ENCODE data around the gene FUT6. TPM values are rescaled to one million over a fixed set of nuclear protein-coding genes. Genes with fewer than 3 reads are reported as not detected.
"Not testable (repeated sequence)": the region's sequence is repeated elsewhere in the genome, so short reads cannot be mapped to it uniquely, and the experiment has no call there.

Gene FUT6
- total RNA-seq, 1 donor from 2014 or later = not detected

DNA sequence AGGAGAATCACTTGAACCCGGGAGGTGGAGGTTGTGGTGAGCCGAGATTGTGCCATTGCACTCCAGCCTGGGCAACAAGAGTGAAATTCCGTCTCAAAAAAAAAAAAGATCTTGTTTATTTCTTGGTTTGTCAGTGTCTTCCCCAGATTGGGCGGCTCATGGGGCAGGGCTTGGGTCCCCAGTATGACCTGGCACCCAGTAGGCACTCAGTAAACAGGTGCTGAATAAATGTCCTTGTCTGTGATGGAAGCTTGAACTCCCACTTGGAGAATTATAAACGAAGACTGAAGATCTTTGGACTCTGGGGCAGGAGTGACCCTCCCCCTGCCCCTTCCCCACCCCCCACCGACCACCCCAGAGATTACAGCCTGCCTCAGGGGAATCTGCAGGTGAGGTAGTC is 40.7 kb upstream of the FUT6 start:
- Histone ChIP-seq H3K36me3 (no peaks in the 10 kb centered on the region), H3K9ac (no peak overlapping the region), H3K27ac (no peak overlapping the region), H3K4me2 (no peak overlapping the region), H3K9me3 (ENCODE audit: low read depth) (no peaks in the 10 kb centered on the region), H3K79me2 (ENCODE audit: low read depth) (no peaks in the 10 kb centered on the region), H3K4me3 (no peak overlapping the region), H3K27me3 (no peaks in the 10 kb centered on the region), H4K20me1 (ENCODE audit: low read depth) (no peaks in the 10 kb centered on the region), H2AFZ (replicated peaks) (no peak overlapping the region), H3K4me1 (peaks cover 23% of the 10 kb centered on the region), H3F3A (ENCODE audit: low read depth) (peaks cover 16% of the 10 kb centered on the region)
- DNase-seq (ENCODE audit: low spot score) = no peak
- H3K4me1 Mint-ChIP-seq = peaks cover 37% of the 10 kb centered on the region
- H3K4me3 Mint-ChIP-seq = peak overlapping the region; percentile 60
- TF ChIP-seq CTCF (IDR thresholded peaks at IDR 0.05) (no peak), EZH2 (IDR thresholded peaks at IDR 0.05) (no peak), EZH2phosphoT487 (IDR thresholded peaks at IDR 0.05) (no peak)
- no peaks in the 10 kb centered on the region for H3K9me3 Mint-ChIP-seq
- peaks cover 12% of the 10 kb centered on the region for H3K27me3 Mint-ChIP-seq (ENCODE audit: insufficient read depth, low read depth)
- no peak overlapping the region for H3K27ac Mint-ChIP-seq
- H3K36me3 Mint-ChIP-seq = no peaks in the 10 kb centered on the region

GRCh38 chr19:5877882-5878281 is 38.4 kb upstream of the FUT6 start:
- H3K27ac Mint-ChIP-seq = peak overlapping the region; percentile 90
- peaks cover 23% of the 10 kb centered on the region for H3K4me1 ChIP-seq
- no peaks in the 10 kb centered on the region for H4K20me1 ChIP-seq (ENCODE audit: low read depth)
- no peaks in the 10 kb centered on the region for H3K27me3 ChIP-seq
- H3K4me3 ChIP-seq = no peak overlapping the region
- no peak for TF ChIP-seq EZH2phosphoT487 (IDR thresholded peaks at IDR 0.05)
- no peak for TF ChIP-seq EZH2 (IDR thresholded peaks at IDR 0.05)
- TF ChIP-seq CTCF (IDR thresholded peaks at IDR 0.05) = no peak
- H3K4me2 ChIP-seq = peak overlapping the region; percentile 27
- H3K27ac ChIP-seq = peak overlapping the region; percentile 56
- H3K4me3 Mint-ChIP-seq = no peak overlapping the region
- no peak overlapping the region for H2AFZ ChIP-seq (replicated peaks)
- peaks cover 33% of the 10 kb centered on the region for H3K4me1 Mint-ChIP-seq
- no peak overlapping the region for H3K9ac ChIP-seq
- peaks cover 16% of the 10 kb centered on the region for H3F3A ChIP-seq (ENCODE audit: low read depth)
- no peaks in the 10 kb centered on the region for H3K36me3 Mint-ChIP-seq
- no peaks in the 10 kb centered on the region for H3K79me2 ChIP-seq (ENCODE audit: low read depth)
- no peaks in the 10 kb centered on the region for H3K9me3 ChIP-seq (ENCODE audit: low read depth)
- H3K9me3 Mint-ChIP-seq = no peaks in the 10 kb centered on the region
- H3K36me3 ChIP-seq = no peaks in the 10 kb centered on the region
- H3K27me3 Mint-ChIP-seq (ENCODE audit: insufficient read depth, low read depth) = peaks cover 7% of the 10 kb centered on the region
- peak; percentile 57 for DNase-seq (ENCODE audit: low spot score)

- Histone ChIP-seq H3K79me2 (ENCODE audit: low read depth) (no peaks in the 10 kb centered on the region), H3K4me3 (no peak overlapping the region), H3K9me3 (ENCODE audit: low read depth) (no peaks in the 10 kb centered on the region), H3K4me2 (peak overlapping the region; percentile 27), H3K36me3 (no peaks in the 10 kb centered on the region), H3K27ac (peak overlapping the region; percentile 56), H3F3A (ENCODE audit: low read depth) (peaks cover 16% of the 10 kb centered on the region), H3K4me1 (peaks cover 23% of the 10 kb centered on the region), H4K20me1 (ENCODE audit: low read depth) (no peaks in the 10 kb centered on the region), H2AFZ (replicated peaks) (no peak overlapping the region), H3K9ac (no peak overlapping the region), H3K27me3 (no peaks in the 10 kb centered on the region)
- Mint-ChIP-seq H3K27ac (no peak overlapping the region), H3K4me1 (peaks cover 33% of the 10 kb centered on the region), H3K9me3 (no peaks in the 10 kb centered on the region), H3K27me3 (ENCODE audit: insufficient read depth, low read depth) (peaks cover 7% of the 10 kb centered on the region), H3K4me3 (no peak overlapping the region), H3K36me3 (no peaks in the 10 kb centered on the region)
- DNase-seq (ENCODE audit: low spot score) = no peak
- TF ChIP-seq CTCF (IDR thresholded peaks at IDR 0.05) (no peak), EZH2phosphoT487 (IDR thresholded peaks at IDR 0.05) (no peak), EZH2 (IDR thresholded peaks at IDR 0.05) (no peak)
Measured at GRCh38 chr19:5877427-5877826, 37.9 kb upstream of the FUT6 start.

DNA sequence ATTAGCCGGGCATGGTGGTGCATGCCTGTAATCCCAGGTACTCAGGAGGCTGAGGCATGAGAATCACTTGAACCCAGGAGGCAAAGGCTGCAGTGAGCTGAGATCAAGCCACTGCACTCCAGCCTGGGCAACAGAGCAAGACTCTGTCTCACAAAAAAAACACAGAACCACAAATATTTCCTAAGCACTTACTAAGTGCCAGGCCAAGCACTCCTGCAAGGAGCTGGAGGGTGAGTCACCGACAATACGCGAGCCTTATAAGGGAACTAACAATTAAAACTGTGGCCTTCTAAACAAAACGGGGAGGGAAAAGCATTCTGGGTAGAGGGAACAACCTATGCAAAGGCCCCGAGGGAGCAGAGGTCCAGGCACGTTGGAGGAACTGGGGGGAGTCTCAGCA is 35.0 kb upstream of the FUT6 start:
- H4K20me1 ChIP-seq (ENCODE audit: low read depth); H3K9ac ChIP-seq; H3K27ac Mint-ChIP-seq; H3K27me3 ChIP-seq; H2AFZ ChIP-seq (replicated peaks); H3K9me3 ChIP-seq (ENCODE audit: low read depth); DNase-seq (ENCODE audit: low spot score); H3K79me2 ChIP-seq (ENCODE audit: low read depth); H3K27ac ChIP-seq; H3K4me2 ChIP-seq; H3K36me3 ChIP-seq; H3K27me3 Mint-ChIP-seq (ENCODE audit: insufficient read depth, low read depth); H3K4me3 ChIP-seq; H3K36me3 Mint-ChIP-seq; H3K9me3 Mint-ChIP-seq: not testable (repeated sequence)
- H3F3A ChIP-seq (ENCODE audit: low read depth) = peaks cover 16% of the 10 kb centered on the region
- peak overlapping the region; percentile 49 for H3K4me3 Mint-ChIP-seq
- H3K4me1 ChIP-seq = peaks cover 16% of the 10 kb centered on the region
- H3K4me1 Mint-ChIP-seq = peaks cover 22% of the 10 kb centered on the region
